Measurements from ENCODE around the gene SPINT1. TPM values are rescaled to one million over a fixed set of nuclear protein-coding genes. Genes with fewer than 3 reads are reported as not detected.

The SPINT1 gene
- total and polyA plus RNA-seq, 12 donors: 0.17 to 1.9 (median 0.43) TPM; not detected in 1

GRCh38 chr15:40886586-40886985 is 42.7 kb downstream of the SPINT1 start:
- no peak overlapping the region for H3K4me3 ChIP-seq
- H3K36me3 ChIP-seq: no peaks in the 10 kb centered on the region
- intact Hi-C loops (cut with DNase I): loop anchor here in 1 of 10 donors (1.0 kb wide), 1 partner anchor 31 kb away; no protein-coding TSS in a partner anchor
- H3K27me3 ChIP-seq: no peaks in the 10 kb centered on the region
- no peak overlapping the region for H3K27ac ChIP-seq
- TF ChIP-seq CTCF (IDR thresholded peaks at IDR 0.05): no peak
- DNase-seq (no peak), ATAC-seq (no peak)
- H3K4me1 ChIP-seq: no peaks in the 10 kb centered on the region
- H3K9me3 ChIP-seq: peaks cover 0 to 7% (median 0%) of the 10 kb centered on the region in 11 donors
- 76 to 84% methylated on average over 1 of the region's 1 CpG for WGBS, 2 donors

GRCh38 chr15:40889112-40889511 is 45.3 kb downstream of the SPINT1 start:
- Histone ChIP-seq H3K27me3 (no peaks in the 10 kb centered on the region), H3K4me3 (no peak overlapping the region), H3K27ac (no peak overlapping the region), H3K4me1 (peaks cover 0 to 12% (median 6%) of the 10 kb centered on the region in 9 donors), H3K9me3 (no peaks in the 10 kb centered on the region), H3K36me3 (no peaks in the 10 kb centered on the region)
- intact Hi-C loops (cut with DNase I): no loop called here
- DNase-seq (no peak), ATAC-seq (no peak)
- no peak for TF ChIP-seq CTCF (IDR thresholded peaks at IDR 0.05)

DNA sequence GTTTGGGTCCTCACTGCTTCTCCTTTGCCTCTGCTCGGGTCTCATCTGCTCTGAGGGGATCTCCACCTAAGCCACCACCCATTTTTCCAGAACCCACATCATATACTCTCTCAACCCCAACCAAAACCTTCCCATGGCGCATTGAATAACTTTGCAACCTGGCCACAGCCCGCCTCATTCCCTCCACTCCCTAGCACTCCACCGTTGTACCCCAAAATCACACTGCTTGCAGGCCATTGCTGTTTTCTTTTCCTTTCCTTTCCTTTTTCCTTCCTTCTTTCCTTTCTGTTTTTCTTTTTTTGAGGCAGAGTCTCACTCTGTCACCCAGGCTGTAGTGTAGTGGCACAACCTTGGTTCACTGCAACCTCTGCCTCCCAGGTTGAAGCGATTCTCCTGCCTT is 47.3 kb downstream of the SPINT1 start:
- no peak for DNase-seq
- H3K9me3 ChIP-seq: no peaks in the 10 kb centered on the region
- H3K4me1 ChIP-seq: peaks cover 0 to 26% (median 20%) of the 10 kb centered on the region in 9 donors
- intact Hi-C loops (cut with DNase I): loop anchor here in 9 of 10 donors (2.0 to 10.0 kb wide), 11 partner anchors 34 to 299 kb away; partner anchors contain the start of genes KNL1 (in 5 of the 9), DNAJC17 (in 1 of the 9), INO80 (in 1 of the 9) and RAD51 (in 1 of the 9)
- H3K36me3 ChIP-seq: peaks cover 0 to 7% (median 4%) of the 10 kb centered on the region in 9 donors
- H3K27me3 ChIP-seq: no peaks in the 10 kb centered on the region
- WGBS, 2 donors: 89% methylated on average over 5 of the region's 5 CpGs
- no peak overlapping the region for H3K27ac ChIP-seq
- ATAC-seq: no peak
- TF ChIP-seq CTCF (IDR thresholded peaks at IDR 0.05): no peak
- no peak overlapping the region for H3K4me3 ChIP-seq

GRCh38 chr15:40891810-40892446 is 48.1 kb downstream of the SPINT1 start:
- H3K36me3 ChIP-seq: peaks cover 0 to 15% (median 10%) of the 10 kb centered on the region in 9 donors
- H3K9me3 ChIP-seq: no peaks in the 10 kb centered on the region
- ATAC-seq (no peak), DNase-seq (no peak)
- H3K27ac ChIP-seq: no peak overlapping the region
- TF ChIP-seq CTCF (IDR thresholded peaks at IDR 0.05): peak; percentile 24 to 69 (median 63)
- no peaks in the 10 kb centered on the region for H3K27me3 ChIP-seq
- peaks cover 0 to 30% (median 20%) of the 10 kb centered on the region in 9 donors for H3K4me1 ChIP-seq
- WGBS, 2 donors: 14 to 16% methylated on average over 4 of the region's 4 CpGs
- no peak overlapping the region for H3K4me3 ChIP-seq
- intact Hi-C loops (cut with DNase I): loop anchor here in 9 of 10 donors (2.0 to 10.0 kb wide), 12 partner anchors 35 to 300 kb away; partner anchors contain the start of genes KNL1 (in 5 of the 9), DNAJC17 (in 1 of the 9), INO80 (in 1 of the 9) and RAD51 (in 1 of the 9)

All from heart right ventricle (tissue), 16 donors.